ENCODE data around the gene PCYT2. TPM values are rescaled to one million over a fixed set of nuclear protein-coding genes. Genes with fewer than 3 reads are reported as not detected.

PCYT2 gene
- total RNA-seq, 2 donors from 2014 or later, result 23.3 to 26.1 TPM

GRCh38 chr17:81948635-81949378, 37.6 kb upstream of the PCYT2 start:
- Histone ChIP-seq H3K27ac (no peak overlapping the region), H3K9me3 (no peaks in the 10 kb centered on the region), H3K27me3 (no peaks in the 10 kb centered on the region), H3K36me3 (no peaks in the 10 kb centered on the region), H3K4me1 (no peaks in the 10 kb centered on the region), H3K4me3 (no peak overlapping the region)
- no peak for TF ChIP-seq CTCF (IDR thresholded peaks at IDR 0.05)
- DNase-seq (ENCODE audit: low spot score), result no peak

- Histone ChIP-seq H3K4me3 (no peak within 1 kb of the TSS), H3K36me3 (no peaks in the 10 kb centered on the region), H3K27me3 (no peaks in the 10 kb centered on the region), H3K4me1 (no peaks in the 10 kb centered on the region), H3K27ac (no peak within 1 kb of the TSS), H3K9me3 (no peaks in the 10 kb centered on the region)
- no peak for TF ChIP-seq CTCF (IDR thresholded peaks at IDR 0.05)
- DNase-seq (ENCODE audit: low spot score), result no peak
Measured at GRCh38 chr17:81947189-81947588, 36.0 kb upstream of the PCYT2 start, which contains the start of gene MYADML2. Gene MYADML2, minus strand, starts transcription at chr17:81947233. Its CDS starts 5,492 bp downstream, at chr17:81941741.

GRCh38 chr17:81944858-81945257, 33.7 kb upstream of the PCYT2 start:
- Histone ChIP-seq H3K36me3 (no peaks in the 10 kb centered on the region), H3K4me3 (no peak overlapping the region), H3K27ac (no peak overlapping the region), H3K27me3 (no peaks in the 10 kb centered on the region), H3K9me3 (no peaks in the 10 kb centered on the region), H3K4me1 (peaks cover 0 to 19% of the 10 kb centered on the region in 2 donors)
- no peak for TF ChIP-seq CTCF (IDR thresholded peaks at IDR 0.05)
- no peak for DNase-seq (ENCODE audit: low spot score)

GRCh38 chr17:81942167-81942553, 31.0 kb upstream of the PCYT2 start:
- no peak for DNase-seq (ENCODE audit: low spot score)
- Histone ChIP-seq H3K36me3 (no peaks in the 10 kb centered on the region), H3K4me1 (peaks cover 0 to 30% of the 10 kb centered on the region in 2 donors), H3K27ac (peak overlapping the region in 1 of 2 donors; percentile 53), H3K9me3 (no peaks in the 10 kb centered on the region), H3K4me3 (peak overlapping the region; percentile 24 to 41), H3K27me3 (no peaks in the 10 kb centered on the region)
- TF ChIP-seq CTCF (IDR thresholded peaks at IDR 0.05), result no peak

- H3K4me3 ChIP-seq, result peak overlapping the region; percentile 24 to 41
- H3K36me3 ChIP-seq, result no peaks in the 10 kb centered on the region
- no peaks in the 10 kb centered on the region for H3K27me3 ChIP-seq
- no peak for TF ChIP-seq CTCF (IDR thresholded peaks at IDR 0.05)
- DNase-seq (ENCODE audit: low spot score), result no peak
- H3K9me3 ChIP-seq, result no peaks in the 10 kb centered on the region
- peaks cover 0 to 34% of the 10 kb centered on the region in 2 donors for H3K4me1 ChIP-seq
- H3K27ac ChIP-seq, result peak overlapping the region in 1 of 2 donors; percentile 53
Measured at GRCh38 chr17:81941484-81942166, 30.4 kb upstream of the PCYT2 start.
